HG02588 (cell line): Measurements from ENCODE around the gene EEF1A2.

ENCODE experiments used
- ATAC-seq: cut with Tn5 transposase; IDR thresholded peaks from one replicate; pipeline ENCODE4 v1.9.1; 2021; ENCODE audit warnings: mild to moderate bottlenecking, moderate library complexity; ENCODE audit not compliant: unreplicated experiment

EEF1A2 gene

GRCh38 chr20:63440366-63440955 lies 58.4 kb downstream of the EEF1A2 start:
- no peak for ATAC-seq

- no peak for ATAC-seq
Measured at GRCh38 chr20:63439866-63440265, 59.0 kb downstream of the EEF1A2 start.

- ATAC-seq, result no peak
Measured at GRCh38 chr20:63438121-63438520, 60.8 kb downstream of the EEF1A2 start.
